AG09309 (cell line): ENCODE measurements around the gene SMIM5.
"Not testable (repeated sequence)": the region's sequence is repeated elsewhere in the genome, so short reads cannot be mapped to it uniquely, and the experiment has no call there.

ENCODE experiments used
- DNase-seq: peaks from one replicate; pipeline ENCODE4 v3.0.0-alpha.2; 2010; ENCODE audit warnings: low read depth
- H3K4me3 ChIP-seq: 2 replicates; pipeline ENCODE4 v1.5.1; 2011; ENCODE audit warnings: mild to moderate bottlenecking, low read depth, low read length, moderate library complexity; ENCODE audit not compliant: control insufficient read depth
- TF ChIP-seq, protein P1 (sequence below): IDR thresholded peaks from 2 replicates; pipeline ENCODE4 v1.5.1; 2011; ENCODE audit warnings: mild to moderate bottlenecking, low read depth, low read length, inconsistent platforms; ENCODE audit not compliant: insufficient read depth, control insufficient read depth; ENCODE audit errors: missing control alignments

The SMIM5 gene

DNA sequence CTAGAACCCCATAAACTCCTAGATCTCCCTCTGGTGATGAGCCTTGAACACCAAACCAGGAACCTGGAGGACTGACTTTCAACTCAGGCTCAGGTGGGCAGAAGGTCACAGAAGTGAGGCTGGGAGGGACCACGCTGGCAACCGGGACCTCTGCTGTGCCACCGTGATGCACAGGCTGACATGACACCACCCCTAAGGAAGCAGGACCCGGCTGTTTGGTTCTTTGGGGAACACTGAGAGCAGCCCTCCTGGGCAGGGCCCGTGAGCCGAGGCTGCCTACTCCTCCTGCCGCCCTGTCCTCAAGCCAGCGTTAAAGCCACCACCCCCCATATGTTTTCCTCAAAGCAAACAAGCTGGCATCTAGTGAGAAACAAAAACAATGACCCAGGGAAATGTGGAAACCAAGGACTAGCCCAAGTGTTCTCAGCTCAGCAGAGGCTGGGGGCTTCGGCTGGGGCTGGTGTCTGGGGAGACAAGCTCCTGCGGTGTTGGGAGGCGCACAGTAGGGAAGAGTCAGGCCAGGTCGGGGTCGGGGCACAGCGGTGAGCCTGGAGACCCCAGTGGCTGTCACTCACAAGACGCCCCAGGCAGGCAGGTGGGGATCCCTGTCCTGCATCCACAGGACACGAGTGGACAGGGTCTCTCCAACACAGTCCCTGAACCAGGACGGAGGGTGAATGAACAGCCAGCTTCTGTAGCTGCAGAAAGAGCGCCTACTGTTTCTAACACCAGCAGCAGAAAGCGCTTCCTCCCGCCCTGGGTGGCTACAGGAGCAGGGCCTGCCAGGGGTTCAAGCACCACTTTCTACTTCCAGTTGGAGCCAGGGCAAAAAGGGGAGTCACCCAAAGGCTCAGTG lies 1.7 kb downstream of the SMIM5 start:
- no peak overlapping the region for H3K4me3 ChIP-seq
- DNase-seq: no peak
- TF ChIP-seq, protein P1, sequence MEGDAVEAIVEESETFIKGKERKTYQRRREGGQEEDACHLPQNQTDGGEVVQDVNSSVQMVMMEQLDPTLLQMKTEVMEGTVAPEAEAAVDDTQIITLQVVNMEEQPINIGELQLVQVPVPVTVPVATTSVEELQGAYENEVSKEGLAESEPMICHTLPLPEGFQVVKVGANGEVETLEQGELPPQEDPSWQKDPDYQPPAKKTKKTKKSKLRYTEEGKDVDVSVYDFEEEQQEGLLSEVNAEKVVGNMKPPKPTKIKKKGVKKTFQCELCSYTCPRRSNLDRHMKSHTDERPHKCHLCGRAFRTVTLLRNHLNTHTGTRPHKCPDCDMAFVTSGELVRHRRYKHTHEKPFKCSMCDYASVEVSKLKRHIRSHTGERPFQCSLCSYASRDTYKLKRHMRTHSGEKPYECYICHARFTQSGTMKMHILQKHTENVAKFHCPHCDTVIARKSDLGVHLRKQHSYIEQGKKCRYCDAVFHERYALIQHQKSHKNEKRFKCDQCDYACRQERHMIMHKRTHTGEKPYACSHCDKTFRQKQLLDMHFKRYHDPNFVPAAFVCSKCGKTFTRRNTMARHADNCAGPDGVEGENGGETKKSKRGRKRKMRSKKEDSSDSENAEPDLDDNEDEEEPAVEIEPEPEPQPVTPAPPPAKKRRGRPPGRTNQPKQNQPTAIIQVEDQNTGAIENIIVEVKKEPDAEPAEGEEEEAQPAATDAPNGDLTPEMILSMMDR: no peak

DNA sequence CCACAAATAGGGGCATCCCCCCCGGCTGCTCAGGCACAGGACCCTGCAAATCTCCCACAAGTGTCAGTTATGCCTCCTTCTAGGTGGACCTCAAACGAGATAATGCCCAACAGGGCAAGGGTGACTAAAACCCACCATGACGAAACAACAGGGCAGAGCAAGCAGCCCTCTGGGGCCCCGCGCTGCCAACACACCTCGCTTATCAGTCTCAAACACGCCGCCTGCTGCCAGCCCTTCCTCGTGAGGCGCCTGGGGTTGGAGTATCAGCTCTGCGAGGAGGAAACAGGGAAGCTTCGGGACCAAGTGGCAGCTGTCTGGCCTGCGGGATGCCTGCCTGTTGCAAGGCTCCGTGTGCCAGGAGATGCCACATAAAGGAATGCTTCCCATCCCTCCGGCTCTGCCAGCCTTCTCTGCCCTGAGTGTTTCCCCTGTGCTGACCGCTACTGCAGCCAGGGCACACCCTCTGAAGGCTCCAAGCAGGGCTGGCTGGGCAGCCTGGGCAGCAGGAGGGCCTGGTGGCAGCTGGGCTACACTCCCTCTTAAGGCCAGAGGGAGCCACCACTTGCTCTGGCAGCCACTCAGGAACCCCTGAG lies 2.5 kb downstream of the SMIM5 start:
- no peak overlapping the region for H3K4me3 ChIP-seq
- no peak for DNase-seq
- TF ChIP-seq, protein P1: no peak

DNA sequence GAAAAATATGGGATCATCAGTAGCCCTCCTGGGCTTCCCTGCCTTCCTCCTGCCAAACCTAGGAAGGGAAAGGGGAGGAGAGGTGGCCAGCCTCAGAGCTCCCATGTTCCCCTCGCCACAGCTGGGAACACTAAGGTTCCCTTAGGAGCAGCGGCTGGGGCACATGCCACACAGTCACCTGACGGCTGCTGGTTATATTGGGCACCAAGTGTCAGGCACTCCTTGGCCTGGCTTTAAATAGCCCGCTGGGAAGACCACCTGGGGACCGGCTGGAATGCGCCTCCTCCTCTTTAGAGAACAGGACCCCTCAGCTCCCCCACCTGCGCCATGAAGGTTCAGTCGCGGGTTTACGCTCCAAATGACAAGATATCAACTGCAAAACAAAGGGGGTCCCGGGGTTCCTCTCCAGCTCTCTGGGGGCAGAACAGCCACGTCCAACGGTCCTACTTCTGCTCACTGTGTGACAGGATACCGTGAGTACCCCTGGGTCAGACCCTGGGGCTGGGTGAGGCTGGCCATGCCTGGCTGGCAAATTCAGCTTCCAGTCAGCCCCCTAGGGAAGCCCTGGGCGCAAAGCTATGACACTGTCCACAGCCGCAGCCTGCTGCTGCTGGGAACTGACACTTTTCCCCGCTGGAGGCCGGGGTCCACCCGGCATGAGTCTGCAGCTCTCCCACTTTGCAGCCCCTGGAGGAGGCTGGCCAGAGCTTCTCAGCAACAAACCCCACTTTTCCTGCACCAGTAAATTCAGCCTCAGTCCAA lies 3.3 kb downstream of the SMIM5 start:
- no peak for DNase-seq
- TF ChIP-seq, protein P1: no peak
- H3K4me3 ChIP-seq: no peak overlapping the region

DNA sequence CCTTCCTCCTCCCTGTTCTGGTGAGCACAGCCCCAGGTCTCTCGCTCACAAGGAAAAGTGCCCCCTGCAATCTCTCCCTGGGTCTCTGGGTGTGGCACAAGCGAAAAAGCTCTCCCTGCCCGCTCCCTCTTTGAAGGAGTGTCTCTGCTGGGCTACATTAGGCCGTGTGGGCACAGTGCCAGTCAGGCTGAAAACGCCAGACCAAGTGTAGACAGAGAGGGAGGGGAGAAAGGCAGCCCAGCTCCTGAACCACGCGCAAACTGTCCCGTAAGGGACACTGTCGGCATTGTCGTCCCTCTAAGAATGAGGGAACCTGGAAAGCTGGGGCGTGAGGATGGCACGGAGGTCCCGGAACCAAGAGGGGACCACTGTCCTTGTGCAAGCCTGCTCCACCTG lies 3.9 kb downstream of the SMIM5 start:
- TF ChIP-seq, protein P1: no peak
- H3K4me3 ChIP-seq: no peak overlapping the region
- DNase-seq: no peak

DNA sequence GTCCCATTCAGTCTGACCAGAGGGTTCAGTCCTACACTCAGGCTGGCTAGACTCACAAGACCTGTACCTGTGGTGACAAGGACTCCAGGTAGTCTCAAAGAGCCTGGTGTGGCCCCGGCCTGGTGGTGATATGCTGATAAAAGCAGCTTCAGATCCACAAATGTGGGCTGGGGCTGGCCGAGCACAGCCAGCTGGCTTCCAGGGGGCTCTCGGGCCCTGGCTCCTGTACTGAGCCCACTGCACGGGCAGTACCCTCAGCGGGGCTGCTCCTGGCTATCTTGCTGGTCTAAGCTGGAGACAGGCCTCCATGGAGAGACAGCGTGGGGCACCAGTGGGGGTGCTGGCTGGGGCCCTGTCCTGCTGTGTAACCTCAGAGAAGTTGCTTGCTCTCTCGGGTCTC lies 4.3 kb downstream of the SMIM5 start:
- no peak overlapping the region for H3K4me3 ChIP-seq
- DNase-seq: no peak
- TF ChIP-seq, protein P1: no peak

DNA sequence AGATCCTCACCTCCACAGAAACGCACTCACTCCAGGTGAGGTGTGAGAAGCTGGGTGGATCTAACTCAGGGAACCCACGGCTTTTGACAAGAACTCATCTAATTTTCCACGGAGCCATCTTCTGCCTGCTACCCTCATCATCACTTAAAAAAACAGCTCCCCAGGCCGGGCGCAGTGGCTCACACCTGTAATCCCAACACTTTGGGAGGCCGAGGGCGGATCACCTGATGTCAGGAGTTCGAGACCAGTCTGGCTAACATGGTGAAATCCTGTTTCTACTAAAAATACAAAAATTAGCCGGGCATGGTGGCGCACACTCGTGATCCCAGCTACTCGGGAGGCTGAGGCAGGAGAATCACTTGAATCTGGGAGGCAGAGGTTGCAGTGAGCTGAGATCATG lies 4.8 kb downstream of the SMIM5 start:
- DNase-seq, H3K4me3 ChIP-seq: not testable (repeated sequence)

DNA sequence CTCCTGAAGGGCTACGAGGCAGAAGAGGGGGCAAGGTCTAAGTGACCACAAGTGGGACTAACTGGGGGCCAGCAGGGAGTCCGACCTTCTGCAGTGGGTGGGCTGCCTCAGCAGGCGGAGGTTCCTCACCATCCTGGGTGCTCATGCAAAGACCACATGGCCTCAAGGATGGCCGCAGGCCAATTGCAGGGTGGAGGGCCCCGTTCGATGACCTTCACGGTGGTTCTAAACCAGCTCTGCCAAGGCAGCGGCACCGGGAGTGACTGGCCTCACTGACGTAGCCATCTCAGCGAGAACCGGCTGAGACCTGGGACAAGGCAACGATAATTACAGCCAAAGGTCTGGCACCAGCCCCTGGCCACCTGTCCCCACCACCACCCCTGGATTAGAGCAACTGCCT lies 5.7 kb downstream of the SMIM5 start:
- TF ChIP-seq, protein P1: no peak
- H3K4me3 ChIP-seq: no peak overlapping the region
- DNase-seq: no peak
